NCI-H187 (cell line): ENCODE measurements around the gene XRCC6.
A peak's percentile ranks its signal among the peaks of the same experiment; 100 is the strongest.
"Not testable (repeated sequence)": the region's sequence is repeated elsewhere in the genome, so short reads cannot be mapped to it uniquely, and the experiment has no call there.

ENCODE experiments used
- DNase-seq, 2 experiments: peaks; one replicate each; lab custom pipeline; 2025; lab: John Stamatoyannopoulos, UW

Gene XRCC6

DNA sequence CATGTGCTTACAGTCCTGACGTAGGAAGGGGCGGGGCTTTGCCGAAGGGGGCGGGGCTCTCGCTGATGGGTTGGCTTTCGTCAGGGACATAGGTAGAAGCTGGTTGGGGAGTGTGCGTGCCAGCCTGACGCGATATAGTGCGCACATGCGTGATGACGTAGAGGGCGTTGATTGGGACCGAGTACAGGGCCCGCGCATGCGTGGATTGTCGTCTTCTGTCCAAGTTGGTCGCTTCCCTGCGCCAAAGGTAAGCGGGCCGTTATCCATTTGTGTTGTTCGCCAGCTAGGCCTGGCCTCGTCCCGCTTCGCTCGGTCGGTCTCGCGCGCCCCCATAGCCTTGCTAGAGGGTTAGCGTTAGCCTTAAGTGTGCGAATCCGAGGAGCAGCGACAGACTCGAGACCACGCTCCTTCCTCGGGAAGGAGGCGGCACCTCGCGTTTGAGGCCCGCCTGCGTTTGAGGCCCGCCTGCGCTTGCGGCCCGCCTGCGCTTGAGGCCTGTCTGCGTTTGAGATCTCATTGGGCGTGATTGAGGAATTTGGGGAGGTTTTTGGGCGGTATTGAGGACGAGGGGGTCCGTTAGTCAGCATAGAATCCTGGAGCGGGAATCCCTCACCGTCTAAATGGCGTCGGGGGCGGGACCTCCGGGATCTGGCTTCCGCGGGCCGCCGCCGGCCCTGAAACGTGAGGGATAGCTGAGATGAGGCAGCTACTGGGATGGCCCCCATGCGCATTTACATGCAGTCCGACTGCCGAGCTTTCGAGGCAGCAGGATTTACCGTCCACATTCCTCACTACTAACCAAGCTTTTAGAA is at the start of gene XRCC6:
TSS of gene XRCC6 (plus strand) at position 197 of the 812 bp plus-strand sequence. CDS start 710 bp downstream, outside the sequence.
- peak; percentile 89 to 94 for DNase-seq

DNA sequence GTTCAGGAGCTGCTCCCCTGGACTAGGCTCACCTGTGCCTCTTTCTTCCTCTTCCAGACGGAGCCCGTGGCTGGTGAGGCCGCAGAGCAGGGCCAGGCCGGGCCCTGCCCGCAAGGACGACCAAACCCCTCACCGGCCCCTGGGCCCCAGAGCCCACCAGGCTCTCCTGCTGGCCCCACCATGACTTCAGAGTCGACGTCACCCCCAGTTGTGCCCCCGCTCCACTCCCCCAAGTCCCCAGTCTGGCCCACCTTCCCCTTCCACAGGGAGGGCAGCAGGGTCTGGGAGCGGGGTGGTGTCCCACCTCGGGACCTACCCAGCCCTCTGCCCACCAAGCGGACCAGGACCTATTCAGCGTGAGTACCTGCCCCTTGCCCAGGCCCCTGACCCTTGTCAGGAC is 49.3 kb upstream of the XRCC6 start:
- no peak for DNase-seq

DNA sequence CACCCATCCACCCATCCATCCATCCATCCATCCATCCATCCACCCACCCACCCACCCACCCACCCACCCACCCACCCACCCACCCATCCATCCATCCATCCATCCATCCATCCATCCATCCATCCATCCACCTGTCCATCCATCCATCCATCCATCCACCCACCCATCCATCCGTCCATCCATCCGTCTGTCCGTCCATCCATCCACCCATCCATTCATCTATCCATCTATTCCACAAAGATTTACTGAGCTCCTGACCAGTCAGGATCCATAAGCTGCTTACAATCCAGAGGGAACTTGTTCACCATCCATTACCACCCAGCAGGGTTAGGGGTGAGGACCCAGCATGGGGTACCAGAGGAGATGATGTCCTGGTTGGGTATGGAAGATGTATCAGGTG is 48.8 kb upstream of the XRCC6 start:
- not testable (repeated sequence) for DNase-seq

DNA sequence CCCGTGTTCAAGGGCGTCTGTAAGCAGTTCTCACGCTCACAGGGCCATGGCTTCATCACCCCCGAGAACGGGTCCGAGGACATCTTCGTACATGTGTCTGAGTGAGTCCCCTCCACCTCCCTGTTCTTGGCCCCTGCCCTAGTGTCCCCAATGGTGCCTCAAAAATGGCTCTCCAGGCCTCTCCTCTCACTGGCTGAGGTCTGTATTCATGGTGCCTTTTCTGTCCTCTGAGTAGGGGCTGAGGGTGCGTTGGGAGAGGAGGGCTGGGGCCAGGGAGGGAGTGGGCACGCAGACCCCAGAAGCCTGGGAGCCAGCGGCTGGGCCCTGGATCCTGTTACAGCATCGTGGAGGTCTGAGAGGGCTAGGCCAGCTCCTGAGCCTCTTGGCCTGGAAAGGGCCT is 47.4 kb upstream of the XRCC6 start:
- no peak for DNase-seq

DNA sequence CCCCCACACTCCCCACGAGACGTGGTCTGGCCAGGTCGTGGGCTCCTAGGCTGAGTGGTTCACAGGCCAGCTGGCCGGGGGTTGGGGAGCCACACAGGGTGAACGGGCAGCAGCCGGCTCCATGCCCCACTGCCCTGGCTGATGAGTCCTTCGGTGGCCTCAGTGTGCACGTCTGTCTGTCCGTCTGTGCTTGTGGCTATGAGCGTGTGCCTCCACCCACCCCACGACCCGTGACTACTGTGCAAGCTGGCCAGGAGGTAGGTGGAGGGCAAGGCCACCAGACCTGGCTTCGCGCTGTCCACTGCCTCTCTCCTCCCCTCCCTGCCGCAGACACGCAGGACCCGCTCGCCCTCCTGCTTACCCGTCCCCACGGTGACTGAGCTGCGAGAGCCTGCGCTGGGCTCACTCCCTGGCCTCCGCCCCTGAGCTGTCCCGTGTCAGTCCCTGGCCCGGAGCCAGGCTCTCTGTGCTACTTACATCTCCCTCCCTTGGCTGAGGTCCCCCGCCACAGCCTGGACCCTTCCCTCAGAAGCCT is 46.2 kb upstream of the XRCC6 start:
- DNase-seq, result no peak

DNA sequence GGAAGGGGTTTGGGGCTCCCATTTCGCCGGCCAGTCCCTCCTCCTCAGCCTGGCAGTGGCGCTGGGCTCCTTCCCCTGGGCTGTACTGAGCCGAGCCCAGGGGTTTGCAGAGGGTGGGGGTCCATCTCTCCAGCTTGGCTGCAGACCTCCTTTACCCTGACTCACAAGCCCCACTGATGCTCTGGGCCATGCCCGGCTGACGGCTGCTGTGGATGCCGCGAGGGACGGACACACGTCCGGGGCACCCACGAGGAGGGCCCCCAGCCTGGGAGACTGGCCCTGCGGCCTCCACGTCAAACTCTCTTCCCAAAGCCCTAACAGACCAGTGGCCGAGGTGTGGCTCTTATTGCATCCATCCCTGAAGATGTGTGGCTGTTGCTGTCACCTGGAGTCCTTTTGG is 45.6 kb upstream of the XRCC6 start:
- no peak for DNase-seq

DNA sequence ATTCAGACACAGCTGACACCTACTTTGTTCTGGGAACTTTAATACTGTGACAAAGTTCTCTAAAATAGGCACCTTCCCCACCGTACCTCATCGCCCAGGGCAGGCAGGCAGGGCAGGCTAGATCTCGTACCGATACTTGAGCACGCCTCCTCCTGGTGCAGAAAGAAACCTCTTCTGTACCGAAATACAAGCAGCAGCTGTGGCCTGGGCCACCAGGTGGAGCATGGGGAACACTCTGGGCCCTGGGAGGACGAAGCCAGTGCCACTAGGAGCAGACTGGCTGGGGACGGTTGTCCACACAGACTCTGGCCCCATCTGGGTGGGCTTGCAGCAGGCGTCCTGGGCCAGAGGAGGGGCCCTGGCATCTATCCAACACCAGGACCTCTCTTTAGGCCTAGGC is 44.2 kb upstream of the XRCC6 start:
- no peak for DNase-seq

DNA sequence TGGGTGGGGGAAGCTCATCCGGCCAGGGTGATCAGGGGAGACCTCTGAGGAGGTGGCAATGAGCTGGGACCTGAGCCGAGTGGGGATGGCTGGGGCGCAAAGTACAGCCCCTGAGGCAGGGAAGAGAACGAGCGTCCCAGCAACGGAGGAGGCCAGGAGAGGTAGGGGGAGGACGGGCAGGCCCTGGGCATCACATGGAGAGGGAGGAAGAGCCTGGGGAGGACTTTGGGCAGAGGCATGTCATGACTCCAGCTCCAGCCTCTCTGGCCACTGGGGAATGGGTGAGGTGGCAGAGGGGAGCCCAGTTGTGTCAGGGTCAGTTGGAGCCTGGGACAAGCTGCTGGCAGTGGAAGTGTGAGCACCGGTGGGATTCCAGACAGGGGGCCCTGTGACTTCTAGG is 43.0 kb upstream of the XRCC6 start:
- DNase-seq, result no peak

DNA sequence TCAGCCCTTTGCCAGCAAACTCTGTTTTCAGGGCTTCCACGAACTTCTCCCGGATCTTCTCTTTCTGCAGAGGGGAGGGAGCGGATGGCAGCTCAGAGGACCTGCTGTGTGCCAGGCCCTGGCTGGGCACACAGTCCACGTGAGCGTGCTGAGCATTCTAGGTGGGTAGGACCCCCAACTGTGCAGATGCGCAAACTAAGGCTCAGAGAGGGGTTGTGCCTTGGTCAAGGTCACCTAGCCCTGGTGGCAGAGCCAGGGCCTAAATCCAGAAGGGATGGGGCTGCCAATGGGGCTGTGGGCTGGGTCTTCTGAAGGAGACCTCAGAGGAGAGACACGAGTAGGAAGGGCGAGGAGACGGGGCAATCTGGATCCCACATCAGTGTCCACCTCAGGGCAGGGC is 42.3 kb upstream of the XRCC6 start:
- DNase-seq, result no peak

DNA sequence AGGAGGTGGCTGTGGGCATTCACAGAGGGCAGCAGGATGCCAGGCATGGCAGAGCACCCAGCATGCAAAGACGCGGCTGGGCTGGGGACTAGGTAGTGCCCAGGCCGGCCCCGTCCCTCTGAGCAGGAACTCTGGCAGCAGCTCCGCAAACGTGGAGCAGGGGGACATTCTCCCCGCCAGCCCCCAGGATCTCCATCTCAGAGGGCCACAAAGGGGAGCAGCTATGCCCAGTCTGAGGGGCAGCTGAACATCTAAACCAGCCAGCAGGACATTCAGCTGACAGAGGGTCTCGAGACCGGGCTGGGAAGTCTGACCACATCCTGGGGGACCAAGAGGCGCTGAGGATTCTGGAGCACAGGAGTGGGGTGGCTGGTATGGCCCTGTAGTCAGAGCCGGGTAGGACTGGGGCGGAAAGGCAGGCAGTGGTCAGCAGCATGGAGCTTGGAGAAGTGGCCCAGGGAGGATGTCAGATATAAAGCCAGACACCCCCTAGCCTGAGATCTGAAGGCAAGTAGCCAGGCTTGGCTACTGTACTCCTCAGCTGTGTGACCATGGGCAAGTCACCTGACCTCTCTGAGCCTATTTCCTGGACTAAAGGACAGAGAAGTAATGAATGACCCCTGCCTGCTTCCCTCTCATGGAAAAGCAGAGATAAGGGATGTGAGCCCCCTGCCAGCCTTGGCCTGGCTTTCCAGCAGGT is 41.6 kb upstream of the XRCC6 start:
- DNase-seq, result no peak

DNA sequence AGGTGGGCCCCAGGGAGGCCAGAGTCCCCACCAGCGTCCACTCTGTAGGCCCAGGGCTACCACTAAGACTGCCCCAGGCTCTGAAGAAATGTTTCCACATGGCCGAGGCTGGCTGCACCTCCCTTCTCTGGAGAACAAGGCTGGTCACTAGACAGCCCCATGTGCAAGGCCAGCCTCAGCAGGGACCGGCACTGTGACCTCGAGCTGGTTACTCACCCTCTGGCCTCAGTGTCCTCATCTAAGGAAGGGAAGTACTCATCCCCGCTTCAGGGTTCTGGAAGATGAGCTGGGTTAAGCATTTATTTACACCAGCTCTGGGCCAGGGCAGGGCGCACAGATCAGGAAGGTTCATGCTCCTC is 41.1 kb upstream of the XRCC6 start:
- DNase-seq, result no peak

DNA sequence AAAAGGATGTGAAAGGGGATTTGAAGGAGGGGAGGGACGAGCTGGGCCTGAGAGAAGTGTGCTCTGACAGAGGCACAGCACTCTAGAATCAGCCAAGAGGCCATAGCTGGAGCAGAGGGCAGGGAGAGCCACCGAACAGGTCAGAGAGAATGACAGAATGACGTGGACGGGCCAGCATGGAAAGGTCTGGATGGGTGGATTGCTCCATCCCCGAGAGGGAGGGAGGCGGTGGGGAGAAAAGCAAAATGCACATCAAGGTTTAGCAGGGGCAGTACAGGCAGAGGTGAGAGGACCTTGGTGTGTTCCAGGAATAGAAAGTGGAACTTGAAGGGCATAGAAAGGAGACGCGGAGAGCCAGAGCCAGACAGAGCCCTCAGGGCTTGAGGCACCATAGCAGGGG is 38.4 kb upstream of the XRCC6 start:
- no peak for DNase-seq

DNA sequence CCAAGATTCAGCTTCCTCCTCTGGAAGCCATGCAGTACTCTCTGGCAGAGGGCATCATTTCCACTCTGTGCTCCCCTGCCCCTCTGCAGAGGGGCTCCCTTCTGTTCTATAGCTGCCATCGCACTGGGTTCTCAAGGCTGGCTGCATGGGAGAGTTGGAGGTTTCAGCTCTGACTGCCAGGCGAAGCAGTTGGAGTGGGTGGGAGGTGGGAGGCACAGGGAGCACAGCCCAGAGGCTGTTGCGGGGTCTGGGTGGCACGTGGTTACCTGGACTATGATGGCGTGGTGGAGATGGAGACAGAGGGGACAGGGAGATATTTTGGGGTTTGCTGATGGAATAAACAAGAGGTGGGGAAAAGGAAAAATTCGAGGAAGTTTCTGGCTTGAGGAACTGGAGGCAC is 36.2 kb upstream of the XRCC6 start:
- DNase-seq, result no peak

DNA sequence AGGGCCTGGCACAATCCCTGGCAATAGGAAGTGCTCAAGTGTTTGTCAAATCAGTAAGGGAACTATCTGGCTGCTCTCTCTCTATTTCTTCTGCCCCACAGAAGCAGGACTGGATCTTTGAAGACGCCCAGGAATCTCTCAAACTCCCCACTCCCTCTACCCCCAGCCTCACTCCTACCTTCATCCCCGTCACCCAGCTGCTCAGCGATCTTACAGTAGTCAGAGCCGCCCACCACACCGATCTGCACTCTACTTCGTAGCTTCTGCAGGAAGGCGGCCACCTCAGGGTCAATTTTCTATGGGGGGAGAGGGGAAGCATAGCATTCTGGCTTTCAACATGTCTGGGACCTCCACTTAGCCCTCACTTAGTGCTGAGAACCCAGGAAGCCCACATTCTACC is 35.2 kb upstream of the XRCC6 start:
- no peak for DNase-seq

DNA sequence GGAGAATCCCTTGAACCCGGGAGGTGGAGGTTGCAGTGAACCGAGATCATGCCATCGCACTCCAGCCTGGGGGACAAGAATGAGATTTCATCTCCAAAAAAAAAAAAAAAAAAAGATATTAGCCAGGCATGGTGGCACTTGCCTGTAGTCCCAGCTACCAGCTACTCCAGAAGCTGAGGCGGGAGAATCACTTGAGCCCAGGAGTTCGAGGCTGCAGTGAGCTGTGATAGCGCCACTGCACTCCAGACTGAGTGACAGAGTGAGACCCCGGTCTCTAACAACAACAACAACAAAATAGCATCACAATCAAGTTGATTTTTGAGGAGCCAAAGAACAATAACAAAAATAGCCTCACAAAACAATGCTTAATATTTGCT is 33.8 kb upstream of the XRCC6 start:
- no peak for DNase-seq

DNA sequence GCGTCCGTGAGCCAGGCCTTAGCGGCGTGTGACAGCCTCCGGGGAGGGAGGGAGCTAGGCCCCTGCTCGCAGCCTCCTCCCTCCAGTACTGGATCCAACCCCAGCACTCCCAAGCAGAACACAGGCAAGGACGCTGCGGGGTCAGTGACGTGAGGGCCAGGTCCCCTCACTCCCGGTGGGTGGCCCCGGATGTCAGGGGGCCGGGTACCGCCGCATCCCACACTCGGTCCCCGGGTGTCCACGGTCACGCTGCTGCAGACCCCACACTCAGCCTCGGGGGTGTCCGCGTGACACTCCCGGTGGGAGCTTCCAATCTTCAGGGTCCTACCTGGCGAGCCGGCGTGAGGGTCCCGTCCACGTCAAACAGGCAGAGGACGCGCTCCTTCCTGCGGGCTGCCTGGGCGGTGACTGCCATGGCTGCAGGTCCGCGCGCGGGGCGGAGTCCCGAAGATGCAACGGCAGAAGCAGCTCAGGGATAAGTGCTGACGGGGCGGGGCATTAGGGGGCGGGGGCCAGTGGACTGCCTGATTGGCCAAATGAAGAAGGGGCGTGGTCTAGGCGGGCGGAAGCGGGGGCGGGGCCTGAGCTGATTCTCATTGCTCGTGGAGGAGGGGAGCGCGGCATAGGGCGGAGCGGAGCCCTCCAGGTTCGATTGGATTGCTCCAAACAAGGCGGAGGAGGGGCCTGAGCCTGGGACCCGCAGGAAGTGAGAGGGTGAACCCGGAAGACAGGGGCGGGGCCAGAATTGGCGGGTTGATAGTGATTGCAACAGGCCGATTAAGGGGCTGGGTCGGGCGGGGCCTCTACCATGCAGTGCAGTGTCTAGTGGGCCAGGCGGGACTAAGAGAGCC is 31.5 kb upstream of the XRCC6 start, which contains the start of gene PMM1:
TSS of gene PMM1 (minus strand) at position 450 of the 851 bp plus-strand sequence. CDS start at position 415, 35 bp downstream.
- peak; percentile 97 to 98 for DNase-seq

DNA sequence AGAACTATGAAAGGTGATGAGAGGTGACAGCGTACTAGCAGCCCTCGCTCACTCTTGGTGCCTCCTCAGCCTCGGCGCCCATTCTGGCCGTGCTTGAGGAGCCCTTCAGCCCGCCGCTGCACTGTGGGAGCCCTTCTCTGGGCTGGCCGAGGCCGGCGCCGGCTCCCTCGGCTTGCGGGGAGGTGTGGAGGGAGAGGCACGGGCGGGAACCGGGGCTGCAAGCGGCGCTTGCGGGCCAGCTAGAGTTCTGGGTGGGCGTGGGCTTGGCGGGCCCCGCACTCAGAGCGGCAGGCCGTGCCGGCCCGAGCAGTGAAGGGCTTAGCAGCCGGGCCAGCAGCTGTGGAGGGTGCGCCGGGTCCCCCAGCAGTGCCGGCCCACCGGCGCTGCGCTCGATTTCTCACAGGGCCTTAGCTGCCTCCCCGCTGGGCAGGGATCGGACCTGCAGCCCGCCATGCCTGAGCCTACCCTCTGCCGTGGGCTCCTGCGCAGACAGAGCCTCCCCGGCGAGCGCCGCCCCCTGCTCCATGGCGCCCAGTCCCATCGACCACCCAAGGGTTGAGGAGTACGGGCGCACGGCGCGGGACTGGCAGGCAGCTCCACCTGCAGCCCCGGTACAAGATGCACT is 27.6 kb upstream of the XRCC6 start:
- DNase-seq, result not testable (repeated sequence)

DNA sequence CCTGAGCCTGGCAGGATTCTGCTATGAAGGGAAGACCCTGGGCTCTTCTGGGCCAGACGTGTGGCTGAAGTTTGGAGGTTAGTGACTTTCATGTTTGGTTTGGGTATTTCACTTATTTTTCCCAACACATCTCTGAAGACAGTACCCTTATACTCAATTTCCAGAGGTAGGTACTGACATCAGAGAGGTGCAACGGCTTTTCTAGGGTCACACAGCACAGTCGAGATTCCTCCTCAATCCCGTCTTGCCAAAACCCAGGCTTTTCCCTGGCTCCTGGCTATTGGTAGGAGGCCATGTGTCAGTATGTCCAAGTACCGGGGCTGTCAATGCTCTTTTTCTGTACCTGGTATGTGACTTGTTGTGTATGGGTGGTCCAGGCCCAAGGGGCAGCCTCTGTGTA is 25.4 kb upstream of the XRCC6 start:
- DNase-seq, result no peak

DNA sequence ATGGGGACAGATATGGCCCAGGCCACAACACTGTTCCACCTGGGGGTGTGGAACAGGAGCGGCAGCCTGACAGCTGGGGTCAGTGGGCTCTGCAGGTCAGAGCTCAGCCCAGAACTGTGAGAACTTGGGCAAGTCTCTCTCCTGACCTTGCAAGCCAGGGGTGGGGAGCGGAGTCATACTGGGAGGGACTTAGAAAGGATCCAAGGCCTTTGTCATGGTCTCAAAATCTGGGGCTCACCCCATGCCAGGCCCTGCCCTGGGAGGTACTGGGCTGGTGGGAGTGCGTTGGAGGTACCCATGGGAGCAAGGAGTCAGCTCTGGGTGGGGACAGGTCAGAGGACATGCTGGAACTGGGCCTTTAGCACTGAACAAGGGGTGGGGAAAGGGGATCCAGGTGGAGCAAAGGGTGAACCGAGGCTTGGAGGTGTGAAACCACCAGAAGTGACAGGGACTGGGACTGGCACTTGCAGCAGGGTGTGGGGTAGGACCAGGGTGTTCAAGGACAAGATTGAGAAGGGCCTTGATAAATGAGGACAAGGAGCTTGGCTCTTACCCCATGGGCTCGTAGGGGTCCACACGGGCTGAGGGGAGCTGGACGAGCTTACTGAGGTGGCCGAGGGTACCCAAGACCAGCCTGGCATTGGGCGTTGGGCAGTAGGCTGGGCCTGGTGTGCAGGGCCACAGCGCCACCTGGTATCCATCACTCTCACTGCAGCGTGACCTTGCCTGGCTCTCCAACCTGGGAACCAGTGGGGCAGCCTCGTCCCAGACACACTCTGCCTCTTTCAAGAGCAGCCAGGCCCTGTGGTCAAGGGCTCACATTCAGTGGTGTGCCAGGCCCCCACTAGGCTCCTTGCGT is 24.1 kb upstream of the XRCC6 start:
- no peak for DNase-seq

DNA sequence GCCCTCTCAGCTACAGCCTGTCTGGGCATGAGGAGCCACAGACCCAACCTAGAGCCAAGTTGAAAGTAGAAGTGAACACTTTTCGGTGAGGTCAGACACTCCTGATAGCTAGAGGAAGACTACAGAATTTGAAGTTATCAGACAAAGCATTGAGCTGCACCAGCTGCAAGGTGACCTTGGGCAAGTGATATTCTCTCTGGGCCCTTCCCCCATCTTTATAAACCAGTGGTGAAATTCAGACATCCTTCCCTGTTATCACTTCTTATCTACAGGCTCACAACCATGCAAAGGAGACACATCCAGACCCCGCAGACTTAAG is 23.5 kb upstream of the XRCC6 start:
- DNase-seq, result no peak

DNA sequence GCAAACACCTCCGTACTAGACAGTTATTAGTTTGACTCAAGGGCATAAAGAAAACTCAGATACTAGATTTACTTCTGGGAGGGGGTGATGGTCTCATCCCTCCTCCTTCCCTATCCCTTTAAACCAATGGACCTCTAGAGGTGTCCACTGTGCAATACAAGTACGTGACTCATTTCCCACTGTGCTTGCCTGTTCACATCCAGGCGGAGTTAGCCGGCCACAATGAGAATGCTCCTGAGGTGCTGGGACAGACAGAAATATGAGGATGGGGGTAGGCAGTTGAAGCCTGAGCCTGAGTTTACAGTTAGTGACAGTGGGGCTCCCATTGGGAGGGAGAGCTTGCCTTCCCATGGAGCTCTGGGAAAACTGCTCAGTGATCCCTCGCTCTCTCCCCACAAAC is 23.0 kb upstream of the XRCC6 start:
- no peak for DNase-seq
